TTC549 (cell line): ENCODE measurements around the gene PAK1.

Source experiments
- FAIRE-seq: peaks from 2 replicates; lab custom pipeline; 2012; peaks lifted over from hg19 to GRCh38; lab: Jason Lieb, UNC

Gene PAK1

GRCh38 chr11:77472991-77473800 lies 698 bp downstream of the PAK1 start:
- FAIRE-seq = no peak

DNA sequence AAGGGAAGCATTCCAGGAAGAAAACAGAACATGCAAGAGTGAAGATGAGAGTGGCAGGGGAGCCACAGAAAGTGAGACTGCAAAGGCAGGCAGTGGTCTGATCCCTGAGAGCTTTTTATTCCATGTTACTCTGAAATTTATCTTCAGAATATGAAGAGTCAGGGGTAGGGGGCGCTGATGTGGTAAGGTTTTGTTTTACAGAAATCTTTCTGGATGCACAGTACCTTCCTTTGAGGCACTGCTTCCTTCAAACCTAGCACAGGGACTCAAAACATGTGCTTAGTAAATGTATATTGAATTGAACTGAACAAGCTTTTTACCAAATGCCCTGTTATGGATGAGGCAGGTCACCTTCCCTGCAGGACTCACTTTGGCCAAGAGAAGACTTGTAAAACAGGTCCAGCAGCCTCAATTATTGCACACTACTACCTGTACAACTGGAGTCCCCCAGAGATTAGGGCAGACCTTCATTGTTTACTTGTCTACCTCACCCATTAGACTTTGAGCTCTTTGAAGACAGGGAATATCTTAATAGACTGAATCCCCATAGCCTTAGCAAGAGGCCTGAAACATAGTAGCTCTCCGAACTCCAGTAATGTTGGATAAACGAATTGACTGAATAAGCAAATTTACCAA lies 2.2 kb downstream of the PAK1 start:
- peak; percentile 15 for FAIRE-seq

GRCh38 chr11:77470971-77471370 lies 2.9 kb downstream of the PAK1 start:
- no peak for FAIRE-seq

GRCh38 chr11:77470504-77470903 lies 3.4 kb downstream of the PAK1 start:
- FAIRE-seq = no peak

GRCh38 chr11:77468527-77468926 lies 5.4 kb downstream of the PAK1 start:
- FAIRE-seq = no peak

DNA sequence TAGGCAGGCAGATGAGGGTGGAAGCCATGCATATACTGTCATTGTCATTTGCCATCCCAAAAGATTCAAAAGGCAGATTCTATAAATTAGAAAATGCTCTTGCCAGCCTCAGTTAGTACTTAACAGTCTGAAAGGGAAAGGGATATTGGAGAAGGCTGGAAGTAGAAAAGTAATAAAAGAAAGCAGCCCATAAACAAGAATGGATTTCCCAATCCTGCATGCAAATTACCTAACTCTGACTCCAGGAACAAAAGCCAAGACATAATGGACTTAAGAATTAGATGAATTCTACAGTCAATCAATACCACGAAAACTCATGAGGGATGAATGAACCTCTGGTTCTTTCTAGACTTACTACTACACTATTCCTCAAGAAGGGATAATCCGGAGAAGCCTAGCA lies 5.9 kb downstream of the PAK1 start:
- FAIRE-seq = no peak

- no peak for FAIRE-seq
Measured at GRCh38 chr11:77467233-77467632, 6.7 kb downstream of the PAK1 start.

GRCh38 chr11:77457340-77457739 lies 16.6 kb downstream of the PAK1 start:
- FAIRE-seq = no peak

GRCh38 chr11:77455740-77456139 lies 18.2 kb downstream of the PAK1 start:
- no peak for FAIRE-seq

DNA sequence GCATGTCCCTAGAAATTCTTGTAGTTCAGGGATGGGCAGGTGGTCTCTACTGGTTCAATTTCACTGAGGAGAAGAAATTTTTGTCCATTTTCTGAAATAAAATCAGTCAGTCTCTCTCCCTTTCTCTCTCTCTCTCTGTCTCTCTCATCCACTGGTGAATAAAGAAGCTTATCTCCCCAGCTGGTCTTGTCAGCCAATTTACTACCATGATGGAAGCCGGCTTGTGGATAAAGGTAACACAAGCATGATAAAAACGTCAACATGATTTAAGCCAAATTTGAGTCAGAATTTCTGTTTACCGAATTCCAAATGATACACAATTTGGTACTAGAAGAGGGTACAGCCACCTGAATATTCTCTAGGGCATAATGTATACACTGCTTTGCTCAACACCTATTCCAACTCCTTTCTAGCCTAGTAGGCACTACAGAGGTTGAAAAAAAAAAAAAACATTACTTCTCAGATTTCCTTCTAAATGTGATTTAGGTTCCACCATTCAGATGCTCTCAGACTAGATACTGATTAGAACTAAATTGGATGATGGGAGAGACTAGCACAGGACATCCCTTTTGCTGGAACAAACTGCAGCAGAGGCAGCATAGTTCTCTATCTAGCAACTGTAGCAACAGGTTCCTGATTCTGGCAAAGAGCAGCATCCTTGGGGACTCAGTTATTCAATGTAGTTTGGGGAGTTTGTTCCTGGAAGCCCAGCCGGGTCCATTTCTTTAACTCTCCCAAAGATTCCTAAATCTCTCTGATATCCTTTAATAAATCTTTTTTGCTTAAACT lies 18.8 kb downstream of the PAK1 start:
- no peak for FAIRE-seq

GRCh38 chr11:77450227-77450626 lies 23.7 kb downstream of the PAK1 start:
- FAIRE-seq = no peak

DNA sequence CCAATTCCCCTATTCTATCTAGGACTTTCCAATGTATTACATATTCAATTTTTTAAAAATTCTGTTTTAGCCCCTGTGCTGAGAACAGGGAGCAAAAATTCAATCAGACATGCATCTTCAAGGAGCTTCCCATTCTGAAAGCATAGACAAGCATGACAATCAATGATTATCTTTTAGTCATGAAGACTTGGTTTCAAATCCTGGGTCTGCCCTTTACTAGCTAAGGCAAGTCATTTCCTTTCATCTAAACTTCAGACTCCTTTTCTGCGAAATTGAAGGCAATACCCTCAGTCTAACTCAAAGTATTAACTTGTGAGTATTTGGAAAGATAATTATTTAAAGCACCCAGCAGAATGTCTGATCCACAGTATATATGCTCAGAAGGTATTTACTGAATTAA lies 24.1 kb downstream of the PAK1 start:
- no peak for FAIRE-seq

- no peak for FAIRE-seq
Measured at GRCh38 chr11:77449060-77449521, 24.8 kb downstream of the PAK1 start.

- no peak for FAIRE-seq
Measured at GRCh38 chr11:77448269-77448668, 25.6 kb downstream of the PAK1 start.

DNA sequence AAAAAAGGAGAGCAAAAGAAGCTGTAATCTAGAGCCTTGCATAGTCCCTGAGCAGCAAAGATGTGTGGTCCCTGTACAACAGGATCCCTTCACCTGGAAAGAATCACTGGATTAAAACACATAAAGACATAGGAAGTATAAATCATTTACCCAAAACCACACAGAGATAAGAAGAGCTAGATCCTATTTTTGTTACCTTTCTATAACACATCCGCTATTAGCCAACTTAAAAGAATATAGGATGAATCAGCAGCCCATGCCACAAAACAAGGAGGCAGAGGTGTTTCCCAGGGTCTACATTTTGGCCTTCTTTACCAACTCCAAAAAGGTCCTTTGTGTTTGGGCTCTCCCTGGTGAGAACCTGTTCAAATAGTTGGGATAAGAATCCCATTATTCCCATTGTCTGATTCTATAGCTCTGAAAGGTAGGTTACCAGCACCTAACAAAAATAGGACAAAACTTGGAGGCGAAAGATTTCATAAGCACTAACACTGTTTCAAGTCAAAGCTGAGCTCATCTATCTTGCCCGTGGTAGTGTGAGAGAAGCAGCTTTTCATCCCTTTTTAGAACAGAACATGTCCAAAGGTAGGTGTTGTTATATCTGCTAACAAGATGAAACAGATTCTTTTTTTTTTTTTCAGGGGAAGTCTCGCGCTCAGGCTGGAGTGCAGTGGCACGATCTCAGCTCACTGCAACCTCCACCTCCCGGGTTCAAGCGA lies 26.8 kb downstream of the PAK1 start:
- no peak for FAIRE-seq

GRCh38 chr11:77444261-77444660 lies 29.6 kb downstream of the PAK1 start:
- FAIRE-seq = no peak

GRCh38 chr11:77442394-77443053 lies 31.4 kb downstream of the PAK1 start:
- FAIRE-seq = no peak

DNA sequence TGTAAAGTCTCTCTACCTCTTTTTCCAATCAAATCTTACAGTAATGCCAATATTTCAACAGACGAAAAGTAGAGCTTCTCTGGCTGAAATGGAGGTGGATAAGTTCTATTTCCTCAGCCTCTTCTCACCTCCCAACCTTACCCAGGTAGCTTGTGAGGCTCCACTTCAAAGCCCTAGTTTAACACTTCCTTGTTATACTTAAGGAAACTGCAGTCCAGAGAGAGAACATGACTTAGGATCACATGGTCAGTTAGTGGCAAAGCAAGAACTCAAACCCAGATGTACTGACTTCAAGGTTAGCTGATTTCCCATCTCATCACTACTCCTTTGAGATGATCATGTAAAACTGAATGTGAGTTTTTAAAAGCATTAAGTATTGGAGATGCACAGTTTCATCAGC lies 32.5 kb downstream of the PAK1 start:
- FAIRE-seq = no peak

- FAIRE-seq = no peak
Measured at GRCh38 chr11:77440678-77441077, 33.2 kb downstream of the PAK1 start.

DNA sequence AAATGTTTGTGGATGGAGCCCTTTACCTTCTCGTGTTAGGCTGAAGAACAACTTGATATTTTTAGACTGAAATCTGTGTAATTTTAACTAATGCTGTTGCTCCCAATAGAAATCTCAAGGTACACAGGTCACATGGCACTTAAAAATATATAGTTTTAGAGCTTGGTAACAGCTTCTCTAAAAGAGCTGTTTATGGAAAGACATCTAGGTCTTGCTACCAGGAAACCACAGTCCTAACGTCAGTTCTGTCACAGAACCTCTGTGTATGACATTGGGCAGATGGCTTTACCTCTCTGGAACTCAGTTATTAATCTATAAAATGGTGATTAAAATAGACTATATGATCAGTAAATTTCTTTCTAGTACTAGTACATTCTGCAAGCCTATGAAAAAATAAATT lies 35.4 kb downstream of the PAK1 start:
- FAIRE-seq = no peak

GRCh38 chr11:77436969-77437368 lies 36.9 kb downstream of the PAK1 start:
- FAIRE-seq = no peak

- no peak for FAIRE-seq
Measured at GRCh38 chr11:77436506-77436905, 37.4 kb downstream of the PAK1 start.
